Uterus (tissue), 2 donors: ENCODE results near the gene TMEM121.

Experiments
- POLR2A ChIP-seq, 2 donors: fragments of 450-650 bp; IDR thresholded peaks; one replicate each; pipeline ENCODE4 v1.6.1; 2016; ENCODE audit warnings: antibody characterized with exemption in 2 of 2, mild to moderate bottlenecking in 1 of 2, moderate library complexity in 1 of 2
- TF ChIP-seq, protein P1 (sequence below), 4 experiments: fragments of 200-600 bp in 2 of 4; fragments of 450-650 bp in 2 of 4; sonication (generic) in 2 of 4; IDR thresholded peaks; one replicate each; pipeline ENCODE4 v1.5.1; 2016 to 2019; ENCODE audit warnings: antibody characterized with exemption in 4 of 4, mild to moderate bottlenecking in 2 of 4, moderate library complexity in 1 of 4

DNA sequence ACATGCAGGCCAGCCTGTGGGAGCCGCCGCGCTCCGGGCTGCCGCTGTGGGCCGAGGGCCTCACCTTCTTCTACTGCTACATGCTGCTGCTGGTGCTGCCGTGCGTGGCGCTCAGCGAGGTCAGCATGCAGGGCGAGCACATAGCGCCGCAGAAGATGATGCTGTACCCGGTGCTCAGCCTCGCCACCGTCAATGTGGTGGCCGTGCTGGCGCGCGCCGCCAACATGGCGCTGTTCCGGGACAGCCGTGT is 2.9 kb downstream of the TMEM121 start:
- TF ChIP-seq, protein P1, sequence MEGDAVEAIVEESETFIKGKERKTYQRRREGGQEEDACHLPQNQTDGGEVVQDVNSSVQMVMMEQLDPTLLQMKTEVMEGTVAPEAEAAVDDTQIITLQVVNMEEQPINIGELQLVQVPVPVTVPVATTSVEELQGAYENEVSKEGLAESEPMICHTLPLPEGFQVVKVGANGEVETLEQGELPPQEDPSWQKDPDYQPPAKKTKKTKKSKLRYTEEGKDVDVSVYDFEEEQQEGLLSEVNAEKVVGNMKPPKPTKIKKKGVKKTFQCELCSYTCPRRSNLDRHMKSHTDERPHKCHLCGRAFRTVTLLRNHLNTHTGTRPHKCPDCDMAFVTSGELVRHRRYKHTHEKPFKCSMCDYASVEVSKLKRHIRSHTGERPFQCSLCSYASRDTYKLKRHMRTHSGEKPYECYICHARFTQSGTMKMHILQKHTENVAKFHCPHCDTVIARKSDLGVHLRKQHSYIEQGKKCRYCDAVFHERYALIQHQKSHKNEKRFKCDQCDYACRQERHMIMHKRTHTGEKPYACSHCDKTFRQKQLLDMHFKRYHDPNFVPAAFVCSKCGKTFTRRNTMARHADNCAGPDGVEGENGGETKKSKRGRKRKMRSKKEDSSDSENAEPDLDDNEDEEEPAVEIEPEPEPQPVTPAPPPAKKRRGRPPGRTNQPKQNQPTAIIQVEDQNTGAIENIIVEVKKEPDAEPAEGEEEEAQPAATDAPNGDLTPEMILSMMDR (IDR thresholded peaks at IDR 0.05) = no peak
- no peak for TF ChIP-seq POLR2A (IDR thresholded peaks at IDR 0.05)
